HG03571 (cell line): Measurements from ENCODE around the gene AFF2.

ENCODE experiments used
- ATAC-seq: cut with Tn5 transposase; IDR thresholded peaks from one replicate; pipeline ENCODE4 v1.9.1; 2021; ENCODE audit not compliant: unreplicated experiment

Gene AFF2

DNA sequence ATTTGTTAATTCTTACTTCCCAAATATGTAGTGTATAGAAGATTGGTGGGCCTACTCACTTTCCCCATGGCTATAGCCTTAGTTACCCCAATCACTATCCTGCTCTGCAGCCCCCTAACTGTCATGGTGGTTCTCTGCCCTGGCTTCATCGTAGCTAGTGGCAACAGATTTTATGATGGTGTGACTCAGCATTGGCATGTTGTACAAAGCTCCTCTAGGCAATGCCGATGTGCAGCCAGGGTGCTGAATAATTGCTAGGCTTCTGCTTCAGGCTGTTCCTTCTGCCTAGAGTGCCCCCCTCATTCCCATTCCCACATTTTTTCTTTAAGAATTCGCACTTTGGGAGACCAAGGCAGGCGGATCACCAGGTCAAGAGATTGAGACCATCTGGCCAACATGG is 35.2 kb downstream of the AFF2 start:
- ATAC-seq = no peak

DNA sequence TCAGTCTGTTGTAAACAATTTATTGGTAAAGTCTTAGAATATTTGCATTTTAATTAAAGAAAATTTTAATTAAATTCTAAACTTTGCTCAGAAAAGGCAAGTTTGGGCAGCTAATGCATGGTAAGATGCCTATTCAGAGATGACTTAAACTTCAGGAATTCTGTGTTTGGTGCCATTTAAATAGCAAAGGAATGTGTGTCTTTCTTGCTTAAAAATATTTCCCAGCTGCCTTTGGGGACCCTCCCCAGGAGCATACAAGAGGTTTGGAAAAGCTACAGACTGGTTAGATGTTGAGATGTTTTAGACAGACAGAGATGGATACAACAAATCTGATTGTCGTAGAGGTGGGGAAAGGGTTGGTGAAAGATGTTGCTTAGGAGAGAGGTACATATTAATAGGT is 36.5 kb downstream of the AFF2 start:
- ATAC-seq = no peak

DNA sequence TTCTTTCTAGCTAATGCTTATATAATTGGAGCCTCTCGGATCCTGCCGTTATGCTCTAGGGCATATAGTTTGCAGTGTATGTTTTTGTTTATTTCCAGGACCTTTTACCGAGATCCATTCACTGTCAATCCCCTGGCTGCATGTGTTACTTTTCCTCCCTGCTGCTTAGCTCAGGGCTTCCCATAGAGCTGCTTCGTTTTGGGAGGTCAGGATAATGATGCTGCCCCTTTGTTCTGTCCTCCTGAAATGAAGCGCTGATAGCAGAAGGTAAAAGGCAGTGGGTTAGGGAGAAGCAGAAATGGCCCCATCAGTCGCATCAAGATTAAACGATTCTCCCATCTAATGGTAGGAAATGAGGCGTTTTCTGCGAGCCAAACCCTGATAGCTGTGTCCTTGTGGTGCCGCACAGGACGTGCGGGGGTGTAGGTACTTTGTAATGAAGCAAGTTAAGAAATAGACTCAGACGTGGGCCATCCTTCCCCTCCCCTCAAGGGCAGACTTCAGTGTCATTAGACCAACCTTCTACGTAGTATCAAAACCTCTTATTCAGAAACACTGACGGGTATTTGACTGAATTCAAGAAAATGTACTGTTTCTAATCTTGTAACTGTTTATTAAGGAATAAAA is 37.3 kb downstream of the AFF2 start:
- no peak for ATAC-seq

DNA sequence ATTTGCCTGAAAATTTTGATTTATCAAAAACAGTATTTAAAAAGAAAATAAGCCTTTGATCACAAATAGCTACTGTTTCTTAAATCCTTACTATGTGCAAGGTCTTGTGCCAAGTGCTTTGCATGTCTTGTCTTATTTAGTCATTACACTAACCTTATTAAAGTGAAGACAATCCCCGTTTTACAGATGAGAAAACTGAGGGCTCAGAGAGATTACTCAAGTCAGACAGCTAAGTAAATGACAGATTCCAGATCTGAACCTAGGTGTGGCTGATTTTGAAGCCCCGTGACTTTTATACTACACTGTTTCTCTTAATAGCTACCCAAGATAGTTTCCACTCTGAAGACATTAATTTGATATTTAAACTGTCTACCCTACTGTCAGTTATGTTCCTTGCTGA is 38.2 kb downstream of the AFF2 start:
- no peak for ATAC-seq

DNA sequence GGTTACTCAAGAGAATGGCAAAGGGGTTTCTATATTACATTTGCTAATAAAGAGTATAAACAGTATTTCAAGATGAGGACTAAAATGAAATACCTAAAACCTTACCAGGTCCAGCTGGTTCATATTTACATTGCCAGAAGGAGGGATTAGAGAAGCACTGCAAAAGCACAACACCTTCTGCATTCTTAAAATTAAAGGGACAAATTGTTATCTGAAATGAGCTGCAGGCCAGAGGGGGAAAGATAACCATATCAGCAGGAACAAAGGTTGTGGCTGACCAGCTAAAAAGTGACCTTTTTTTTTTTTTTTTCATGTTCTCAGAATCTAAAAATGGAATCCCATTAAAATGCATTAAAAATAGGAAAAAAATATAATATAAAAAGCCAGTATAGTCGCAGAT is 39.7 kb downstream of the AFF2 start:
- no peak for ATAC-seq

DNA sequence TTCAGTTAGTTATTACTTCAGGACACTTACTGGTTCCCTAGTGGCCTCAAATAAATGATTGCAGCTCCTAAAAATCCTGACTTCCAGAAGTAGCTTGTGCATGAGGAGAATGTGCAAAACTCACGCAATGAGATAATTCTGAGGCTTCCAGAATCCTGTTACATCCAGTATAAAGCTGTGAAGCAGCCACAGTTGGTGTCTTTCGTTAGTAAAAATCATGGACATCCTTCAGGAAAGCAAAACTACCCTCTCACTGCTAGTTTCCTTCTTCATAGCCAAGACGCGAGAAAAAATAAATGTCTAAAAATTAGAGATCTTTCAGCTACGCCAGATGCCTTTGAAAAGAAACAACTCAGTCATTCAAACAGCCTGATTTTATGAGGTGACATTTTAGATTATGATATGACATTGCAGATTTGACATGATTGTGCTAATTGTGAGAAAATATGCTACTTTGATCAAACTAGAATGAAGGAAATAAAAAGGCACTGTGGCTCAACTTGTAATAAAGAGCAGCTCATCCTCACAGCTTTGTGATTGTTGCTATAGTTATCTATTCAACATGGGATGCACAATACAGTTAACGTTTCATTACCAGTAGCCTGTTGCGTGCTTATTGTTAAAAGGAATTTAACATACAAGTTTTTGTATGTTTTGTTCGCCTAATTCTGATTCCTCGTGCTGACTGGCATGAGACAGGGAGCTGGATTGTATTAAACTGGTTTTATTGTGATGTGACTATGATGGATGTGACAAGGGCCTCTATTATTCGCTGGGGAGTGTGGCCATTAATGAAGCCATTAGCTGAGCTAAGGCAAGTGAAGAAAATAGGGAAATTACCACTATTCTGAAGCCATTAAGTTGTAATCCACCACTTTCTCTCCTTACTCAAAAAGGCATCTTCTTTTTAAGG is 40.5 kb downstream of the AFF2 start:
- ATAC-seq = peak; percentile 21

DNA sequence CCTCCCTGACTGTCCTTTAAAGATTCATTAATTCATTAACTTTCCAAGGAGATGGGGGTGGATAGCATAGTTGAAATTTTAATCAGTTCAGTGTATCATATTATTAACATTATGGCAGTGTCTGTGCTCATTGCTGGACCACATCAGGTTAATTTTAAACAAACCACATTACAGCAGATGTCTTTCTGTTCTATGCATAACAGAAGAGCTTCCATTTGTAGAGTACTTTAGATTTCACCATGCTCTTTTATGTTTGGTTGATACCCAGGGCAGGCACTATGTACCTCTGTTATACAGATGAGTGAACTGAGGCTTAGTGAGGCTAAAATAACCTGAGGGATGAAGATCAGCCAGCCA is 41.1 kb downstream of the AFF2 start:
- ATAC-seq = peak; percentile 80

DNA sequence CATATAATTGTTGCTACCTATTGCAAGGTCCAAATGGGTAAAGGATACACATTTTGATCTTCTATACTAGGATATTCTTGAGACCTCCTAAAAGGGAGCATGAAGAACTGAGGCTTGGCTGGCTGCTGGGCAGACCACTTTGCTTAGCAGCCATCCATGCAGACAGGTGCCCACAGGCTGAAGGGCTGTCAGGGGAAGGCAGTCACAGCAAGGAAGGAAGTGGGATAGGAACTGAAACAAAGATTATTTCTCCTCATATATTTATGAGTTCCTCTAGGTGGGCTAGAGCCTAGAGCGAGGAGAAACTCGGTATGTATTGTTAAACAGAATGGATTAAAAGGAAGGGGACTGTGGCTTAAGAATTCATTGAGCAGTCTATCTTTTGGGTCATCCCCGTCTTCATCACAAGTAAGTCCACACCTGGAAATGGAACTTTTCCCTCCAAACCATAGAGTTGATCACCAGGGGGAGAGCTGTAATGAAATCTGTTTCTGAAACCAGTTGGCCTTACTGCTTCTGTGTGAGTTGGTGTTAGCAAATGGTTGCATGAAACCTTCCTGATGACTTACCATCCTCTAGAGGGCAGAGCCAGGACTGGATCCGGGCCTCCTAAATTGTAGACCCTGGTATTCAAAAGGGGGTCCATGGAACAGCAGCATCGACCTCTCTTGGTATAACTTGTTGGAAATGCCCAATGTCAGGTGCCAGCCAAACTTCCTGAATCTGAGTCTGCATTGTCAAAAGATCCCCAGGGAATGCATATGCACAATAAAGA is 42.3 kb downstream of the AFF2 start:
- no peak for ATAC-seq

DNA sequence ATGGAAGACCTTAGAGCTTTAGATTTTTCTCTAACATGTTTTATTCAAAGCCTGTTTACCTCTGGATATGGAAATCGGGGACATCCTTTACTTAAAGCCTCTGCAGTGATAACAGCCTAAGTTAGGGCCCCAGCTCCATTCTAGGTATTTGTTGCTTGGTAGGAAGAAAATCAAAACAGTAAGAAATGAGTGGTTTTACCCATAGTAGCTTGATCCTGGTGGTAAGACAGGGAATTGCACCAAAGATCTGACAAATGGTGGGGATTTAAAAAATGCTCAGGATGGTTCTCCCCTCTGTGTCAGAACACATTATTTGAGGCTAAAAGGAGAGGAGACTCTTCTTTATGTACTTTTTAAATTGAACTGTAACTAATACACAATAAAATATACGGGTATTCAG is 52.4 kb downstream of the AFF2 start:
- ATAC-seq = no peak

DNA sequence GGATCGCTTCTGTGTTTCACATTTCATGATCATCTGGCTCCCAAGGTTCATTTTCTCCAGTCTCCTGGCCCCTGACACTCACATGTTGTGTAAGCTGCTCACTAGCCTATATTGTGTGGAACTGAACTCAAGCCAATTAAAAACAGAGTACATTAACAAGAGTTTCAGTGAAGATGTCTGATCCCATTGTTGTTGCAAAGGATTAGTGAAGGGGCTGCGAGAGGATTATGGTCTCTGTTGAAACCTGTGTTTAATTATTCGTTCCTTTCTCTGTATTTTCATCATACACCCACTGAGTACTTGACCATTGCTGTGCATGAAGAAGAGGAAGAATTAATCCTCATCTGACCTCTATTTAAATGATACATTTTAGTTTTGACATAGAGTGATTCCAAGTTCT is 54.7 kb downstream of the AFF2 start:
- no peak for ATAC-seq

DNA sequence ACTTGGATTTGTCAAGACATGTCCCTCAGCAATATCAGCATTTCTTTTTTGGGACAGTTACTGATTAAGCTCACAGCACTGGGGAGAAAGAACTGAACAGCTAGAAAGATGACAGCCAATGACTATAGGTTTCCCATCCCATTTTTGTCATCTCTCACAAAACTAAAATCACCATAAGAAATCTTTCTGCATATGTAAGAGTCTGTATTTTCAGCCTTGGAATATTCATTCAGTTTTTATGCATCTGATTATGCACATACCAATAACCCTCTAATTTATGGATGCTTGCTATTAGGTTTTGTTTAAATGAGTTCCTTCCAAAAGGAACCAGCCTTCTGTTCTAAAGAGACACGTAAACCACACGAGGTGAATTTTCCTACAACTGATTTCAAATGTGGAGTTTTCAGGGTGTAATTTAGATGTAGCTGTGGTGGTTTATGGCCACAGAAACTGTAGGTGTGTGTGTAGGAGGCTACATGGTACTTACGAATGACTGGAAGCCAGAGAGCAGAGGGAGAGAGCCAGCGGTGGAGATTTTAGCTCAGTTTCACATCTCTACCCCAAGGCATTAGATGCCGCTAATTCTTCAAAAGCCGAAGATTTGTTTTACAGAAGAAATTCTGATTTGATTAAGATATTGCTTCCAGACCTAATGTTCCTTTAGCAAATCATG is 55.3 kb downstream of the AFF2 start:
- ATAC-seq = no peak

DNA sequence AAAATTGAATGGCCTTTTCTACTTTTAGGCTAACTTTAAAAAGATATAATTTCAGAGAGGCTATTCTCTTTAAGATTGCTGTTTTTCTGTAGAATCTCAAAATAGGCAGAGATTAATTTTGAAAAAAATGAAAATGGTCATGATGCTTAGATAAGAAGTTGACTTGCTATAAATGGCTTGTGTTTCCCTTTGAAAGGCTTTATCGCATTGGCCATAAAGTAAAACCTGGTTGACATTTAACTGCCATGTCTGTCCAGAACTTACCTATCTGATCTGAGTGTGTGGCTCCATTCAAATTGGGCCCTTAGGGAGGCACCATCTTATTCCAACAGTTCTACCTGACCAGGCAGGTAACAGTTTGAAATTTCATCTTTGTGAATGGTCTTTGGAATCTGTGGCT is 56.1 kb downstream of the AFF2 start:
- no peak for ATAC-seq

DNA sequence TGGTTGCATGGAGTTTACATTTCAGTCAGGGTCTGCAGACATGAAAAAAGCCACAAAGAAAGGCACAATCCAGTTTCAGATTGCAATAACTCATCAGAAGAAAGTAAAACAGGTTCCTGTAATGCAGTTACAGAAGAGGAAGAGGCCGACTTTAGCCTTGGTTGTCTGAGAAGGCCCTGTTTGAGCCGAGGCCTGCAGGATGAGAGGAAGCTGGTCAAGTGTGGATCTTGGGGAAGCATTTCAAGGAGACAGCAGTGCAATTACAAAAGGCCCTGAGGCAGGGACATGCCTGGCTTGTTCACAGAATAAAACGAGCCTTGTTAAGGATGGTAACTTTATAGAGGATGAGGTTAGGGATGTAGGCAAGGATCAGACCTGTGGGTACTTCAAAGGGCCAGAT is 62.4 kb downstream of the AFF2 start:
- no peak for ATAC-seq

DNA sequence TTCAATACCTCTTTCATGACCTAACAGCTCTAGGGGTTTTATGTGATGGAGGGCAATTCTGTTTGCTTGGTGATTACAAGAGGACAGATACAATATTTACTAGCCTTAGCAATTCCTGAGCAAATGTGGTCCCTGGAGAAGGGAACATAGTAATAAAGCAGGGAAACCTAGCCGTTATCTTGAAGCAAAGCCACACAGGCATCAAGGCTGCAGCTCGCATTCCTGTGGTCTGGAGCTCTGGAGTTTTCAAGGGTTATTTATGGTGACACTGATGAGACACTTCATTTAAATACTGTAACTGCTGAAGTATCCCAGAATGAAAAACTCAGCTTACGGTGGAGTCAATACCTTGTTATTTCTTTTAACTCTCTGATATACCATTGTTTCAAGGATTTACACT is 66.8 kb downstream of the AFF2 start:
- ATAC-seq = no peak

DNA sequence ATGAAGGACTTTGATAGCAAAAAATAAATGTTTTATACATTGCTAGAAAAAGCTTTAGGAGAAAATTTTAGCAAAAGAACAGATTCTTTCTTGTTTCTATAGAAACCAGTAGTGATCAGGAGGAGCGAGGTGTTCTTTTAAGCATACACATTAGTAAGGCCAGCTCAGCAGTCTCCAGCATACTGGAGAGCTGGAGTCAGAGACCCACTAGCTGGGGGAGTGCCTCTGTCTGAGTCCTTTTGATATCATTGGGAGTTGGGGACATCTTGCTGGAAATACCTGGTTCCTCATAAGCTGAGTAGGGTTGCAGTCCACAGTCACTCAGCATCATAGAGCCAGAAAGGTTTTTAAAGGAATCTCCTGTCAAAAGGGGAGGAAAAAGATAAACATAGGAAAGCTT is 67.4 kb downstream of the AFF2 start:
- ATAC-seq = no peak

DNA sequence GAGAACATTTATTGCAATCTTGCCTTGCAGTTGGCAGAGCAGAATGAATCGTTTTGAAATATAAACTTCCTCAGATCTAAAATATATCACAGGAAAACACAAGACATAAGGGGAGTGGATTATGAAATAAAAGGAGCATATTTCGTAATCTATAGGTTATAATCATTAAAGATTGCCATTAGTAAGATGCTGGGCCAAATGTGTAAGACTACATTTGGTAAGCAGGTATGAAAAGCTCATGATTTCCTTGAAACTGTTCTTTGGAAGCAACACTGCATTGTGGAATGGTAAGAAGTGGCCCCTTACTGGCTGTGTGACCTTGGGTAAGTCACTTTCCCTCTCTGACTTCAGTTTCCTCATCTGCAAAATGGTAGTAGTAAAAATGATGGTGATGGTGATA is 68.3 kb downstream of the AFF2 start:
- no peak for ATAC-seq

DNA sequence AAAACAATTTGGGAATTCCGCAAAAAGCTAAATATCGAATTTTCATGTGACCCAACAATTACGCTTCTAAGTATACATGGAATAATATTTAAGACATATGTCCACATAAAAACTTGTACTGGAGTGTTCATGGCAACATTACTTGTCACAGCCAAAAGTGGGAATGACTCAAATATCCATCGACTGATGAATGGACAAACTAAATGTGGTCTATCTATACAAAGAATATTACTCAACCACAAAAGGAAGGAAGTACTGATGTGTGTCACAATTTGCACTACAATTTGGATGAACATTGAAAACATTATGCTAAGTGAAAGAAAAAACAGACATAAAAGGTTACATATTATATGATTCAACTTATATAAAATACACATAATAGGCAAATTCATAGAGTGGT is 71.9 kb downstream of the AFF2 start:
- ATAC-seq = no peak

DNA sequence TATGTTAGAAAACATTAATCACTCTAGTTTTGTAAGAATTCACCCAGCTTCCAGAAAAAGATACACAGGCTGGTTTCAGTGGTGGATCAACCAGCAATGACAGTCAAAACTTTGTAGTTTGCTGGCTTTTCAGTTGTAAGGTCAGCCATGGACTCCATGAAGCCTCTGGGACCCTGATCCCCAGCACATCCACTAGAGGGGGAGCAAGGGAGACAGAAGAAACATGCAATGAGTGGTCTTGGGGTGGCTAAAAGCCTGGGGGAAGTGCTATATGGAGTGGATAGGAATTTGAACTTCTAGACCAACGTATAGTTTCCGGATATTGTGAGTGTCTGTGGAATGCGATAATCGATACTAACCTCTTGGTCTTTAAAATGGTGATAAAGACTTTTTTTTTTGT is 72.7 kb downstream of the AFF2 start:
- ATAC-seq = no peak

DNA sequence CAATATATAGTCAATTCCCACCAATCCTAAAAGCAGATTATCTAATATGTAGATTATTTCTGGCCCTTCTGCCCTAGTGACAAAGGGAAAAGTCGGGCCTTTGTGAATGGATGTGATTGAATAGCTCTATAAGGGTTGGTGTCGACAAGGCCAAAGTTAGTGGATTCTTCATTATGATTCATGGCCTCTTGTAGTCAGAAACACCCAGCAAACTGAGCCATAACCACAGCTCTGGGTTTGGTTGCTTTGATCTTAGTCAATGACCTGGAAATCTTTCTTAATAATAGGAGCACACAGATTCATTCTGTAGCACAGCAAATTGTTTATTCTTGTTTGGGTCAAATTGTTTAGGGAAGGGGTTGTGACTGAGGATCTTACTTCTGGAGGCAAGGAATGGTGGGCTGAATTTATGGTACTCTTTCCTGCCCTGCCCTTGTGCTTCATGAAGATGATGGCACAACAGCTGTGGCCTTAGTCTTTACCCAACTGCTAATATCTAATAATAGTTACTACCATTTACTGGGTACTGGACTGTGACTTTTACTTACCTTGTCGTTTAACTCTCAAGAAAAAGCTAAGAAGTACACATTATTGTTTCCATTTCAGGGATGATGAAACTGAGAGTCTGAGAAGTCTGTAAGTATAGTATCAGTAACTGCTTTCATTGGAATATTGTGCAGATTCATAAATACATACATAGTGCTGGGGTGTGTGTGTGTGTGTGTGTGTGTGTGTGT is 74.0 kb downstream of the AFF2 start:
- ATAC-seq = no peak

DNA sequence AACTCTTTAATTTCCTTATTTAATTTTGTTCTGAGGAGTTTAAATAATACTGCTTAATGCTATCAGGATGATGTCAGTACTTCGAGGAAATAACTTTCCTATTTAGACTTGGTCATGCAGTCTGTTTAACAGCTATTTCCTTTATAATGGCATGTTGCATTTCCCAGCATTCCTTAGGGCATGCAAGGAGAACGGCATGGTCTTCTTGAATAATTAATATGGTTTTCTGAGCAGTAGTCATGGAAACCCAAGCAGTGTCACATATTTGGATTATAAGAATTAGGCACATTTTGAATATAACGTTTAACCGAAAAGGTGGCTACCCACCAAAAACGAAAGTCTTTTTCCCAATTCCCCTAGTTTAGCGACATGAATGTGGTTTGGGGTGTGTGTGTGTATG is 76.0 kb downstream of the AFF2 start:
- ATAC-seq = no peak

DNA sequence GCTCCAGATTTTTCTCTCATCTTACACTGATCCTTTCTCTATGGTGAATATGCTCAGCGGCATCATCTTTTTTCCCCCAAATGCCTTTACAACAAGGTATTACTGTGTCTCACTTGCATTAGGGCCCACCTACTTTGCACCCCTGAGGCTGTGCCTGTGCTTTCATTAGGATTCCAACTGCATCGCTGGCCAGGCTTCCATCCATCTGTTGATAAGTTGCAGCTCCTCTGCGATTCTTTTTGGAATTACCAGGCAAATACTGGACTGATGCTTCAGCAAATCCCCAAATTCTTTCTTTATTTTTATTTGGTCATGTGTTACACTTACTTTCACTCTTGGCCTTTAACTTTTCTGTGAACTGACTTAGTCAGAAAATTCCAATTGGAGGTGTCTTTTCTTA is 77.3 kb downstream of the AFF2 start:
- ATAC-seq = no peak
